HG02938 (cell line): ENCODE data around the gene BRD4.

Experiments used
- ATAC-seq: cut with Tn5 transposase; IDR thresholded peaks from one replicate; pipeline ENCODE4 v1.9.1; 2021; ENCODE audit warnings: mild to moderate bottlenecking, moderate library complexity; ENCODE audit not compliant: unreplicated experiment

The BRD4 gene

DNA sequence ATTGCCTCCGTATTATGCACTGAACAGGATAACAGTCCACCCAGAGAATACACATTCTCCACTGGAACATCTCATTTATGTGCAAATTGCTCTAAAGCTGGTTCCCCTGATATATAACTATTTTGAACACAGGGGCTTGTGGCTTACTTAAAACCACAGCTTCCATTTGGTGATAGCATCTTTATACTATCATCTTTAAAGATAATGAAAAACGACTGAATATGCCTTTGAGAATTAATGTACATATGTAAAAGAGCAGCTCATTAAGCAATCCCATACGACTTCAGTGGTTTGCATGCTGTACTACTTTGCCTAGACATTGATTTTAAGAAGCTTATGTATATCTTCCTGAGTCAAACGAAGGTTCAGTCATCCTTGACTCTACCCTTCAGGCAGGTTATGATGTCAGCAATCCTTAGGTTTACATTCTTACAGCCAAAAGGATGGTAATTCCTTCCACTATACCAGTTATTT is 40.8 kb downstream of the BRD4 start:
- ATAC-seq, result no peak

DNA sequence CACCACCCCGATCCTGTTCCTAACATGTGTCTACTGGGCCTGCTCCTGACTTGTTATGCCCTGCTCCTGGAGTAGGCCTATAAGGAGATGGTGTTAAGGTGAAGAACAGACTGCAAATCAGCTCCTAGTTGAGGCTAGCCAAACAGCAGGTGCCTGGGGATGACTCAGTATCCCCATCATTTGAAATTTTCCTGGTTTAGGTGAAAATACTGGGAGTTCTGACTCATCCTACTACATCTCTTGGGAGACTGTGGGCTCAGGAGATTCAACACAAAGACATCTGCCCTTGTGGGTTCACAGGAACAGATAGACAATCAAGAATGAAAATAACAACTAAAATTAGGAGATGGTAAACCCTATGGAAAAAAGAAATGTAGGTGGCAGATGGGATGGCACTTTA is 41.2 kb downstream of the BRD4 start:
- no peak for ATAC-seq

DNA sequence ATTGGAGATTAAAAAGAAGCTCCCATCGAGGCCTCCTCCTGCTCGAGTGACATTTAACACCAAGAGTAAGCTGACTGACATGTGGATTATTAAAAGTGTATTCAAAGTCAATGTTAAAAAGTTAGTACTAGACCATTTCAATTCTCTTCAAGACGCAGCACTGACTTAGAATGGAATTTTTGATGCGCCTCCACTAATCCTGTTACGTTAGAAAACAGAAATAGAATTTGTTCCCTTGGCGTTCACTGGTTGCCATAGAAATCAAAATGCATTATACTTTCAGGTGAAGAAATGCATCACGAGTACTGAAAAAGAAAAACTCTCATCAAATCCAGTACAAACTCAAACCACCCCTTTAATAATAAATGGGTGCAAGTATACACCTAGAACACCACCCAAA is 42.2 kb downstream of the BRD4 start:
- no peak for ATAC-seq

DNA sequence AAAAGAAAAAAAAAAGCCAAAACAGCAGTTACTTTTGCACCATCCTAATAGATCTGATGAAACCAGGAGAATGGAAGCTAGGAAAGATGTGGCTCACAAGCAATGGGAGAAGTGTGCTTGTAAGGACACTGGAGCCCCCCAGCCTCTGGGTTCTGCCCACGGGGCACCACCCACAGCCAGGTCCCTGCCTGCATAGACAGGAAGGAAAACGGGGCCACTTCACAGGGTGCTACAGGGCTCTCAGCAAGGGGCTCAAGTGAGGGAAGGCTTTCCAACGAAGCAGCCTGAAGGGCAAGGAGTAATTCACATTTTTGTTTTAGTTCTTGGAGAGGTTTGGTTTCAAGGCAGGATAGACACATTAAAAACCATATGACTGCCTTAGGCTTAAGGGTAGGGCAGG is 42.7 kb downstream of the BRD4 start:
- ATAC-seq, result no peak

DNA sequence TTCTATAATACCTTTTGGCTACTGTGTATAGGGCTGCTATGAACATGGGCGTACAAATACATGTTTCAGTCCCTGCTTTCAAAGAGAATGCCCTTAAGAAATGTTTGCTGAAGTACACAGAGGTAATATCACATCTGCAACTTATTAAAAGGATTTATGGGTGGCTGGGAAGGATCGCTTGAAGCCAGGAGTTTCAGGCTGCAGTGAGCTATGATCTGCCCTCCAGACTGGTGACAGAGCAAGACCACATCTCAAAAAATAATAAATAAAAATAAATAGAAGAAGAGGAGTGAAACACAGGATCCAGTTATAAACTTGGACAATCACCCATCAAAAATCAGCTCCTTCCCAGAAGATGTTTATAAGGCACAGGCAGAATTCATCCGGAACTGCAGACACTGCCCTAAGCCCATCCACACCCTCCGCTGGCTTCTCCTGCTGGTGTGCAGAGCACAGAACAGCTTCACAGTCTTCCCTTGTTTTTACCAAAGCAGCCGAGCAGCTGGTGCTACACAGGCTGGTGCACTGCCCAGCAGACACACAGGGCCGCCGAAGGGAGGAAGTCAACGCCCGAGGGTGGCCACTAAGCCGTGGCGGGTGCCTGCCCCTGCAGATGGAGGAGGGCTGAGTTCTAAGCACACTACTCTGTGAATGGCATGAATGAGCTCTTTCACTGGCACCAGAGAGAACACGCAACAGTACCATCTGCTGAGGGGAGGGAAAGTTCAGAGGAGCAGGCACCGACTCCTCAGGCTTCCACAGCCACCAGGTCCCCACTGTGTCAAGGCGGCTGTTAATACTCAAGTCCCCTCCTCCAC is 44.0 kb downstream of the BRD4 start:
- no peak for ATAC-seq

DNA sequence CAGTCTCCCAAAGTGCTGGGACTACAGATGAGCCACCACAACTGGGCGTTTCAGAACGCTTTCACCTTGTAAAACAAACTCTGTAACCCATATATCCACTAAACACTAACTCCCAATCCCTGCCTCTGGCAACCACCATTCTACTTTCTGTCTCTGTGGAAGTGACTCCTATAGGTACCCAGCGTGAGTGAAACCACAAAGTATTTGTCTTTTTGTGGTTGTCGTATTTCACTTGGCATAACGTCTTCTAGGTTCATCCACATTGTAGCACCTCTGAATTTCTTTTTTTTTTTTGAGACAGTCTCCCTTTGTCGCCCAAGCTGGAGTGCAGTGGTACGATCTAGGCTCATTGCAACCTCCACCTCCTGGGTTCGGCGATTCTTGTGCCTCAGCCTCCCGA is 44.8 kb downstream of the BRD4 start:
- no peak for ATAC-seq

DNA sequence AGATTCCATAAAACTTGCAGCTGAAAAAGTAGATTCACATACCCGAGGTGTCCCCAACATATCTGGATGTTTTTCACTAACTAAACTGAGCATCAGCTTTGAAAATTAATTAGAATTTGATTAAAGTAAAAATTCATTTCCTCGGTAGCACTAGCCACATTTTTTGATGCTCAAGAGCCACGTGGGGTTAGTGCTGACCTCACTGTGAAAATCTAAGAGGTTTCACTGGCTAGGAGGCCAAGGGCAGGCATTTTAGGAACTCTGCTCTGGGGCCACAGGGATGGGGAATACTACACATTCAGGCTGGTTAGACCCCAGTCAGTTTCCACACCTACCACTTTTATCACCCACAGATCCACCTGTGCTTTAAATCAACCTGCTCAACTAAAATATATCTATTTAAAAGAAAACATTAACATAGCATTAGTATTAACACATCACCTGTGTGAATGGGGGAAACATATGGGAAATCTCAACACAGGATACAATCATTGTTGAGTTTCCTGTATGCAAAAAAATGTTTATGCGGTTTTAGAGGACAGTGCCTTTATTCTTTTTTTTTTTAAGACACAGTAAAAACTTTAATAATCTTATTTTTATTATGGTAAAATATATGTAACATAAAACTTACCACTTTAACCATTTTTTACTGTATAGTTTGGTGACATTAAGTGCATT is 45.5 kb downstream of the BRD4 start:
- no peak for ATAC-seq

DNA sequence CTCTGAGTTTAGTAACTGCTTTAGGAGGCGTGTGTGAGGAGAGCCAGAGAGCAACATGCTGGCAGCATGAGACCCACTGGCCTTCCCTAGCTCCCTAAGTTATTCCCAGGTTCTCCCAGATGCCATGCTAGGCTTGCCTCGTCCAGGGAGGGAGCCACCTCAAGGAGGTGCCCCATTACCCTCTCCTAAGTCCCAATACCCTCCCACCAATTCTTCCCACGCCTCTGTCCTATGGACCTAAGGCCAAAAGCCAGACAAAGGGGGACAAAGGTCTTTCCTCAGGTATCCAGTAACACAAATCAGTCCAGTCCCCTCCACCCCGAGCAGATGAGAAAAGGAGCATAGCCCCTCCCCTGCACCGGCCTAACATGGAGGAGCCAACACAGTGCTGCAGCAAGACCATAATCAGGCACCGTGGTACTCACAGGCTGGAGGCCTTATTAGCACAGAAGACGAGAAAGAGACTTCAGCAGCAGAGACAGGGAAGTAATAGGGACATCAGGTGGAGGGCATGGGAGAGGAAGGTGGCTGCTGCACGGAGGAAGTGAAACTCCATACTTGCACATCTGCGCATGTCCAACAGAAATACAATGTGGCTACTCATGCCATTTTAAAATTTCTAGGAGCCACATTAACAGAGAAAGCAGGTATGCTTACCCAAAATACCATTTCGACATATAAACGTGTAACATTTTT is 46.3 kb downstream of the BRD4 start:
- ATAC-seq, result no peak

DNA sequence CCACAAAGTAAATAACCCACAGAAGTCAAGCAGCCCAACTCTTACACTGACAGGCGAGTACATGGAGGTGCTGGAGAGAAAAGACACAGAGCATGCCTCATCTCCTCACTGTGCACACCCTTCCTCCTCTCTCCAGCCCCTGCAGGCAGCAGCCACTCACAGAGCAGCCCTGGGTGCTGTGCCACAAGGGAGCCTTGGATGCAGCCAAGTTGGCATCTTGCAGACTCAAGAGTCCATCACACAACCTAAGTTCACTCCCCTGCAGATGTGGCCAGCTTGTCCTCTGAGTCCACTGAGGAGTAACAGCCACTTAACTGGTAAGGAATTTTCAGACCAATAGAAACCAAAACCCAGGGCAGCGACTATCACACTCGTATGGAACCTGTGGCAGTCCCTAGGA is 47.4 kb downstream of the BRD4 start:
- ATAC-seq, result no peak

DNA sequence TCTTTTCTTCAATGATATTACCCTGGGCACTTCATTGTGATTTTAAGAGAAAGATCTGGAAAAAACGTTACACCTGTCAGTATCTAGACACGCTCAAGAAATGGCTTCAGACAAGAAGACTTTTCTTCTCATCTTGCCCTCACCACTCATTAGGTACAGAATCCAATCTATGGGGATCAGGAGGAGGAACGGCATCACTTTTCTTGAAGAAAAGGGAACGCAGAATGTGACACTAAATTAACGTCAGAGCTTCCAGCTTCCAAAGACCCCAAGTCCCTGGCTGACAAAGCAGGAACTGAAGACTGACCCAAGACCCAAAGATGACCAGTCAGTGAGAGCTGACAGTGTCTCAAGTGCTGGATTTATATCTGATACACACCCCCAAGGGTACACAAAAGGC is 48.2 kb downstream of the BRD4 start:
- ATAC-seq, result no peak

DNA sequence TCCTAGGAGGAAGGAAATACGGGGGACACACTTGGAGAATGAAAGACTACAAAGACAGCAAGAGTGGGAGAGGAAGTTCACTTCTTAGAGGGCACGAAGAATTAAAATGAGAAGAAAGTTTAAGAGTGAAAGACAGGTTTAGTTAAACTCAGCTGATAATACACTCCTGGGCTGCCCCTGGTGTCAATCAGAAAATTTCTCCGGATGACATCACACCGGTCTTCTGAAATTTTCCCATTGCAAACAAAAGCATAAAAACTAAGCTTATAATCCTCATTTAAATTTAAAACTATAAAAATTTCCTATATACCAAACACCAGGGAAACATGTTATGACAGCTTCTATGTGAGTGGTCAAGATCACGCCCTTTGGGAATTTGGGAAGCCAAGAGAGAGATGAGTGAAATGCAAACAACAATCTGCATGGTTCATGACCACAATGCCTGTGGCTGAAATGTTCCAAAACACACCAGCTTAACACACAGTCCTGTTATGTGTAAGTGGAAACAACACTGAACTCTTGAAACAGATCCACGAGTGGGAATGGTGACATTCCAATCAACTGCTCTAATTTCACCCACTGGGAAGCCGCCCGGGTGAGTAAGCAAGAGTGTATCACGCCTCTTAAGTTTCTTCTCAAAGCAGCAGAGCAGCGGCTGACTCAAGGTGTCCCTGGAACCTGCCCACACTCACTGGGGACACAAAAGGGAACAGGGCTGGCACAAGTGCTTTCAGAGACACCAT is 49.0 kb downstream of the BRD4 start:
- no peak for ATAC-seq

DNA sequence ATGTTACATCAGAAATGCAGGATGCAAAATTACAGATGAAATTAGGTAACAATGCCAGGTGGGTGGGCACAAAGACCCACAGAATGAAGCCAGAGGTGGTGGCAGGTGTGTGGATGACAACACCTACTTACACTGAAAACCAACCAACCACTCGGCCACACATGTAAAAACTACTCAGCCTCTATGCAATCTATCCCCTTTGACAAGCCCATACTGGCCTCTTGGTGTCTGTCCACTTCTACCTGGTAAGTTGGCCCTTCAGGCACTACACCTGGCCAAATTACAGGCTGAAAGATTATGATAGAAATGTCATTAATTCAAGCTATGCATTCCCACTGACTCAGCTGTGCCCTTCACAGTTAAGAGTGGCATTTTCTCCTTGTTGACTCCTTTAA is 50.0 kb downstream of the BRD4 start:
- ATAC-seq, result no peak

DNA sequence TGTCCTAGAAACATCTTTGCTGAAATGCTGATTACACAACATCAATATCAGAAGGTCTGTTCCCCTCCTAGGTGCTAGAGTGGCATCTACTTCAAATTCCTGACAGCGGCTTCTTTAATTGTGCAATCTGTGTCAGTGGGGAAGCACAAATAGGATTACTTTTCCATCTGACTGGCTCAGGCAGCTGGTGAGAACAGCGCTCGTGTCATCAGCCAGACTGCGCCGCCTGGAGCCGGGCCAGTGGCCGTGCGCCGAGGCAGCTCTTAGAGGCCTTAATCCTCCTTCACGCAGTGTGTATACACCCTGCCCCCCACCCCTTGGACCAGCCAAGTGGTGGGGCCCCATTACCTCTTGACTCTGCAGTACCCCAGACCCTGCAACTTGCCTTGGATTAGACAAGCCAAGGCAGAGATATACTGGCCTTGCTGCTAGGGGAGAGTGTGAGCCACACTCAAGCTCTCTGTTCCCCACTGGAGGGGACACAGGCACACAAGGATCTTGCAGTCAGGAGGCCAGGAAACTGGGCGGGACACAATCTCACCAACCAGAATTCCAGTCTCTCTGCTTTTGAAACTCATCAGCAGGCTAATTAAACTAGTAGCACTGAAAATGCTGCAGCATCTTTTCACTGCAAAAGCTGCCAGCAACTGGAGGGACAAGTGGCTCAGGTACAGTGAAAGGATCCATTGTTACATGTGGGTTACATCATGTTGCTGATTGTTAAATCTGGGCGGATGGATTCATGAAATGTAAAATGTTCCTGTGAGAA is 51.2 kb downstream of the BRD4 start:
- no peak for ATAC-seq

DNA sequence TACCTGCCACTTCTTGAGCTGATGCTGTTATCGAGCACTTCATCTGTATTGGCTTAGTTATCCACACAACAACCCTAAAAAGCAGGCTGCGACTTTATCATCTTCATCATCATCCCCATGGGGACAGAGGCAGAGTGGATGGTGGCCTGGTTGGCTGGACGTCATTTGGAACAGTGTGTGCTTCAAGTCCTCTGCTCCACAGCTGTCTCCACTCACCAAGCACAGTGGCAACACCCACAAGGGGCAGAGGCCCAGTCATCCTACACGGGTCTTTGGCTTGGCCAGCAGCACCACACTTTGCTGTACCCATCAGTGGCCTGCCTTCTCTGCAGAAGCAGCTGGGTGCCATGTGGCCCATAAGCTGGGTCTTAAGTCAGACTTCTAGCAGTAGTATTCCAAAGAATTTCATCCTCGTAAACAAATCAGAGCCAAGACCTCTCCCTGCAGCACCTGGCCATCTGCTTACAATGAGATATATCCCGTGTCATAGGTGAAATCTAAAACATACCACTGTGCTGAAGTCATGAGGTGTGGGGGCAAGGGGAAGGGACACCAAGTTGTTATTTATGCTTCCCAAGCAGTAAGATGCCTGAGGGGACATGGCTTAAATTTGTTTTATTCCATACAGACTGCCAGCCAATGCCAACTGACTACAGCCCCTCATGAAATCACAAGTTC is 52.2 kb downstream of the BRD4 start:
- no peak for ATAC-seq

DNA sequence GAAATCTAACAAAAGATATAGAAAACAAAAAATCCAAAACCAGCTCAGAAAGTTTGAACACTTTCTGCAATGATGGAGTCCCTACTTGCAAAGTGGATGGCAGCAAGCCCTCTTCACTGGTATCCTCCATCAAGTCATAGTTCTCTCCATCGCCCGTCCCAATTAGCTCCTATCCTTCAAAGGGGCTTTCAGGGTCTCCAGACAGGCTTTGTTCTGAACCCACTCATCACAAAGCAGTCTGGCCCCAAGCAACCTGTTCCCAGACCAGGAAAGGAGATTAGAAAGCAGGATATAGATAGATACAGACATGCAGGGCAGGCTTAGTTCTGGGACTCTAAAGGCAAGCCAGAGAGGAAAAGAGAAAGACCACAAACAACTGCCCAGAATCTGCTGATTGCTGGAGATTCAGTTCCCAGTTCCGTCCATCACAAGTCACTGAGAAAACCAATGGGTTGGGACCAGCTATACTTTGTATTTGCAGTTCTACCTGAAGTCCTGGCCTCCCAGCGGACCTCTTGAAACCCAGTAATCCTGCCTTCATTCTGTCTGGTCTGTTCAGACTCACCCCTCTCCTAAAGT is 52.9 kb downstream of the BRD4 start:
- no peak for ATAC-seq

DNA sequence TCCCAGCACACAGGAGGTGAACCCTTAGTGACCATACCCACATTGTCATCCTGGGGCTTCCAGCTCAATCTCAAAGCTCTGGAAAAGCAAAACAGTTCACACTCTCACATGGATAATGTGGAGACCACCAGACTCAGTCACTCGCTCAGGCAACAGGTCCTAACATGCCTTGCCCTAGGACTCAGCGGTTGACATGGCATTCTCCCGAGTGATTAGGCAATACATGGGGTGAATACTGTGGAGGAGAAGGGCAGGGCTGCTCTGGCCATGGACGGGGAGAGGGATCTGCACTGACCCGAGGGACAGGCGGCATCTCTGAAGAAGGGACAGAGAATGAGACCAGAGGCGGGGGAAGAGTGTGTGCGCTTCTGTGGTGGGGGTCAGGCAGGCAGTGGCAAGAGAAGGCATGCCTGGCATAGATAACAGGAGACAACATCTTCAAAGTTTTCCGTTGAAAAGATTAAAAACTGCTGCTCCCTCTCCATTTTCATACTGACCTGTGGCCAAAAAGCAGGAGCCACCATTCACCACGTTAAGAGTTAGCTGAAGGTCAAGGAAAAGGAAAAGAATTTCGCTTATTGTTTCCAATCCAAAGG is 55.6 kb downstream of the BRD4 start:
- no peak for ATAC-seq

DNA sequence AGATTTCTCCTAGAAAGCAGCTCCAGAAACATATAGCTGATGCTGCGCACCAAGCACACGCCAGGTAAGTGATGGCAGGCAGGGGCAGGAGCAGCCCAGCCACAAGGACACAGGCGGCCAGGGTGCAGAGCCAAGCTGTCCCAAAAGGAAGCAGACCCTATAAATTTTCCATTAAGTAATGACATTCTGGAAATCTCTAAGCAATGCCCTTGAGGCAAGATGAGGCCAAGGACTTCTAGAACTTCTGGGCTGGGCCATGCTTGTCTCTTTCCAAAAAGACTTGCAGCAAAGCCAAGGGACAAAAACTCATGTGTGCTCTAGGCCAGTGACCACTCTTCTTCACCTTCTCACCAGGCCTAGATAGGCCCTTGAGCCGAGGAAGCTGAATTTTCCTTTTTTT is 57.9 kb downstream of the BRD4 start:
- no peak for ATAC-seq

DNA sequence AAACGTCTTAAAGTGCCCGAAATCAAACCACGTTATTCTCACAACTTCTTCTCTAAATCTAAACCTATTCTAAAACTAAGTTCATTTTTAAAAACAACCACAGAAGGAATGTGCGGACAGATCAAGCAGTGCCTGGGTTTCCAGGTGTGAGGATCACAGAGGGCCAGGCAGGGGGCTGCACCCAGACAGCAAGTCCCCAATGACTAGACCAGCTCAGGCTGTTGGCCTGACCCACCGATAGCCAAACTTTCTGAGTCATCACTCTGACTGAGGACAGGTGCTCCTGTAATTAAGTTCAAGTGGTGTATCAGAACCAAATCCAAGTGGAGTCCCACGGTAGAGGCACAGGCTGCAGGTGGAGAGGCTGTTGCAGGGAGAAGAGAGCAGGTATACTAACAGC is 62.5 kb downstream of the BRD4 start:
- no peak for ATAC-seq

DNA sequence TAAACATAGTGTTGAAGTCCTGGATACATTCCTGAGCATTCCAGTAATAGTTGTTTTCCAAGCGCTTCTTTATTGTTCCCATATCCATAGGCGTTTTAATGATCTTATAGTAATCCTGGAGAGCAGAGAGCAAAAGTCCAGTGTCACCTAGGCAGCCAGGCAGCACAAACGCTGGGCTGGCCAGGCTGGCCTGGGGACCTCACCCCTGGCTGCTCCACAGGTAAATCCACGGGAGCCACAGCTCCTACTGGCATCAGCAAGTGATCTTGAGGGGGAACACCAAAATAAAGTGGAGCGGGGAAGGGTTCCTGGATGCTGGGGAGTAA is 63.4 kb downstream of the BRD4 start:
- no peak for ATAC-seq
